Prostate gland (tissue), 2 donors: ENCODE measurements around the gene KCP. TPM values are rescaled to one million over a fixed set of nuclear protein-coding genes. Genes with fewer than 3 reads are reported as not detected.

Experiments
- DNase-seq: peaks from one replicate; pipeline ENCODE4 v3.0.0-alpha.2; 2019; ENCODE audit warnings: low spot score
- H3K27ac ChIP-seq, 2 donors: fragments of 200-600 bp; sonication (generic); 2 replicates each; pipeline ENCODE4 v1.5.1; 2017 to 2019
- H3K27me3 ChIP-seq: fragments of 200-600 bp; sonication (generic); replicated peaks from 2 replicates; pipeline ENCODE4 v1.5.1; 2019; ENCODE audit not compliant: insufficient read depth
- H3K36me3 ChIP-seq, 2 donors: fragments of 200-600 bp; sonication (generic); 1 replicate in 1 of 2; 2 replicates in 1 of 2; pipeline versions ENCODE4 v1.5.1 to v1.8.1; 2017 to 2019
- H3K4me1 ChIP-seq: fragments of 200-600 bp; sonication (generic); replicated peaks from 2 replicates; pipeline ENCODE4 v1.5.1; 2019
- H3K4me3 ChIP-seq, 2 donors: fragments of 200-600 bp; sonication (generic); 2 replicates each; pipeline ENCODE4 v1.5.1; 2017 to 2019
- H3K9me3 ChIP-seq: fragments of 200-600 bp; sonication (generic); 2 replicates; pipeline ENCODE4 v1.5.1; 2017
- POLR2A ChIP-seq: fragments of 450-650 bp; IDR thresholded peaks from one replicate; pipeline ENCODE4 v1.6.1; 2016; ENCODE audit warnings: antibody characterized with exemption, mild to moderate bottlenecking
- POLR2AphosphoS5 ChIP-seq: sonication (generic); formaldehyde crosslinking; IDR thresholded peaks from one replicate; pipeline ENCODE4 v1.6.1; 2017; ENCODE audit warnings: antibody characterized with exemption
- WGBS: methylation state at CpG from one replicate; pipeline ENCODE4 v1.1.5; 2018; 5-methylcytosine and 5-hydroxymethylcytosine counted together
- intact Hi-C: fragments of 100-400 bp; cut with DNase I; formaldehyde crosslinking; loops from one replicate; pipeline ENCODE4 v1.14.2; 2022
- total RNA-seq, 2 donors: library from RNA; depleted of rRNA; stranded (reverse); fragments of >200 nt; gene quantifications; one replicate each; pipeline ENCODE4 v1.1.0, GENCODE V29; 2016
- TF ChIP-seq, protein P1 (sequence below), 4 experiments: fragments of 200-600 bp in 2 of 4; fragments of 450-650 bp in 2 of 4; sonication (generic) in 2 of 4; IDR thresholded peaks; 1 replicate in 3 of 4; 2 replicates in 1 of 4; pipeline ENCODE4 v1.5.1; 2016 to 2019; ENCODE audit warnings: antibody characterized with exemption in 4 of 4, mild to moderate bottlenecking in 2 of 4, moderate library complexity in 2 of 4

KCP gene
- total RNA-seq, 2 donors from 2014 or later = 0.45 TPM; not detected in 1

- no peaks in the 10 kb centered on the region for H3K36me3 ChIP-seq
- no peaks in the 10 kb centered on the region for H3K9me3 ChIP-seq
- H3K4me3 ChIP-seq = no peak overlapping the region
- H3K27ac ChIP-seq = no peak overlapping the region
- intact Hi-C loops = no loop called here
- 67% methylated on average over 14 of the region's 14 CpGs for WGBS
- H3K27me3 ChIP-seq = peaks cover 9% of the 10 kb centered on the region
- no peak for DNase-seq
- TF ChIP-seq POLR2A (no peak), POLR2AphosphoS5 (no peak)
- TF ChIP-seq, protein P1, sequence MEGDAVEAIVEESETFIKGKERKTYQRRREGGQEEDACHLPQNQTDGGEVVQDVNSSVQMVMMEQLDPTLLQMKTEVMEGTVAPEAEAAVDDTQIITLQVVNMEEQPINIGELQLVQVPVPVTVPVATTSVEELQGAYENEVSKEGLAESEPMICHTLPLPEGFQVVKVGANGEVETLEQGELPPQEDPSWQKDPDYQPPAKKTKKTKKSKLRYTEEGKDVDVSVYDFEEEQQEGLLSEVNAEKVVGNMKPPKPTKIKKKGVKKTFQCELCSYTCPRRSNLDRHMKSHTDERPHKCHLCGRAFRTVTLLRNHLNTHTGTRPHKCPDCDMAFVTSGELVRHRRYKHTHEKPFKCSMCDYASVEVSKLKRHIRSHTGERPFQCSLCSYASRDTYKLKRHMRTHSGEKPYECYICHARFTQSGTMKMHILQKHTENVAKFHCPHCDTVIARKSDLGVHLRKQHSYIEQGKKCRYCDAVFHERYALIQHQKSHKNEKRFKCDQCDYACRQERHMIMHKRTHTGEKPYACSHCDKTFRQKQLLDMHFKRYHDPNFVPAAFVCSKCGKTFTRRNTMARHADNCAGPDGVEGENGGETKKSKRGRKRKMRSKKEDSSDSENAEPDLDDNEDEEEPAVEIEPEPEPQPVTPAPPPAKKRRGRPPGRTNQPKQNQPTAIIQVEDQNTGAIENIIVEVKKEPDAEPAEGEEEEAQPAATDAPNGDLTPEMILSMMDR (IDR thresholded peaks at IDR 0.05) = no peak
- no peaks in the 10 kb centered on the region for H3K4me1 ChIP-seq
These were observed 9.6 kb upstream of the KCP start for GRCh38 chr7:128919881-128920799.

DNA sequence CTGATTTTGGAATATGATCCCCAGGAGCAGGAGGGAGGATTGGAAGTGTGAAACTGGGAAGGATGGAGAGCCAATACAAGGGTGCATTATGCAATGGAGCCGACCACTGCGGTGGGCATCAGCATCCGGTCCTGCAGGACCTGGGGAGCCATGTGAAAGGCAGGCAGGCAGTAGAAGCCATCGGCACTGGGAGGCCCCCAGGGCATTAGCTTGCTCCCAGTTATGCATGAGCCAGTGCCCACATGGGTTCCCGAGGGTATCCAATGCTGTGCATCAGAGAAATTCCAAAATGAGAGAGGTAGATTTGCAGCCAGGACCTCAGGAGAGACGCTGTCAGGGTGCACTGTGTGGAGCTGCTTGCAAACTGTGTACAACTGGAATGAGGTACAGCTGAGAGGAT lies 8.7 kb upstream of the KCP start:
- intact Hi-C loops = no loop called here

DNA sequence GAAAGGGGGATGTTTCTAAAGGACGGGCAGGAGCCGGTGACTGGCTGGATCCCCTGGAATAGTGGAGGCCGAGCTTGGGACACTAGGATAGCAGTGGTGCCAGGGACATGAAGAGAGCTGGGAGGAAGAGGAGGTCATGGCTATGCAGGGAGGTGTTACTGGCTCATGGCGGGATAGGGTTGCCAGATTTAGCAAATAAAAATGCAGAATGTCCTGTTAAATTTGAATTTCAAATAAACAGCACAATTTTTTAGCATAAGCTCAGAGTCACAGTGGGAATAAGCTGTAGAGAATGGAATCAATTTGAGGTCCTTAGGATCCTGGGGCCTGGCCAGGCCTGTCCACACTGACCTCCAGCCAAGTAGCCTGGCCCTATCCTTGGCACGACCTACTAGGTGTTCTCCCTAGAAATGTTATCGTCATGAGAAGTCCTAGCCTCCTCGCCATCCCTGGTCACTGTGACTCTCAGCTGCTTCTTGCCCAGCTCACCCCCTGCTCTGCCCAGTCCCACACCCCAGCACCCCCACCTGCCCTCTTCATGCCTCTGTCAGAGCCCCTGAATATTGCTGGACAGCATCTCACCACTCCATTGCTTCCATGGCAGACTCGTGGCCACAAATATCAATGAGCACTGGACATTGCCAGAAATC lies 7.6 kb upstream of the KCP start:
- H3K27ac ChIP-seq = no peak overlapping the region
- intact Hi-C loops = no loop called here
- H3K9me3 ChIP-seq = no peaks in the 10 kb centered on the region
- no peak for DNase-seq
- no peak overlapping the region for H3K4me3 ChIP-seq
- H3K4me1 ChIP-seq = no peaks in the 10 kb centered on the region
- H3K36me3 ChIP-seq = no peaks in the 10 kb centered on the region
- TF ChIP-seq, protein P1 (IDR thresholded peaks at IDR 0.05) = no peak
- TF ChIP-seq POLR2AphosphoS5 (no peak), POLR2A (no peak)
- peaks cover 13% of the 10 kb centered on the region for H3K27me3 ChIP-seq
- 66% methylated on average over 8 of the region's 8 CpGs for WGBS

More for the DNA sequence above, 8.7 kb upstream of the KCP start:
- 82% methylated on average over 6 of the region's 6 CpGs for WGBS
- TF ChIP-seq, protein P1 (IDR thresholded peaks at IDR 0.05) = no peak
- TF ChIP-seq POLR2A (no peak), POLR2AphosphoS5 (no peak)
- no peak overlapping the region for H3K4me3 ChIP-seq
- H3K9me3 ChIP-seq = no peaks in the 10 kb centered on the region
- H3K36me3 ChIP-seq = no peaks in the 10 kb centered on the region
- no peaks in the 10 kb centered on the region for H3K4me1 ChIP-seq
- no peak for DNase-seq
- no peak overlapping the region for H3K27ac ChIP-seq
- H3K27me3 ChIP-seq = peaks cover 13% of the 10 kb centered on the region

DNA sequence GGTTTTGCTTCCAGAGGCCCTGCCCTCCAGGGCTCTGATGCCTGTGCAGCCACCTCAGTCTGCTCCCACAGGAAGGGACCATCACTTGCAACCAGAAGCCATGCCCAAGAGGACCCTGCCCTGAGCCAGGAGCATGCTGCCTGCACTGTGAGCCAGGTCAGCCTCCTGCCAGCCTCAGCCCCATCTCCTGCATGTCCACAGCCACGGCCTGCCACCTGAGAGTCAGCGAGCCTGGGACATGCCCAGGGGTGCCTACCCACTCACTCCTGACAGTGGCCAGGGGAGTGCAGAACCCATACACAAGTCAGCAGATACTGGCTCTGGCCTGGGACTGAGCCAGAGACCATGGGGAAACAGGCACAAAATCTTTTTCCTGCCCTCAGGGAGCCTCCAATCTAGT lies 6.6 kb upstream of the KCP start:
- no peak overlapping the region for H3K4me3 ChIP-seq
- WGBS = 100% methylated on average over 2 of the region's 2 CpGs
- H3K36me3 ChIP-seq = no peaks in the 10 kb centered on the region
- intact Hi-C loops = no loop called here
- no peak for DNase-seq
- H3K4me1 ChIP-seq = no peaks in the 10 kb centered on the region
- TF ChIP-seq, protein P1 (IDR thresholded peaks at IDR 0.05) = no peak
- TF ChIP-seq POLR2AphosphoS5 = no peak
- no peak for TF ChIP-seq POLR2A
- no peak overlapping the region for H3K27ac ChIP-seq
- no peaks in the 10 kb centered on the region for H3K9me3 ChIP-seq
- peaks cover 13% of the 10 kb centered on the region for H3K27me3 ChIP-seq
